RKO (cell line): ENCODE measurements around the gene RNH1.
"Not testable (repeated sequence)": the region's sequence is repeated elsewhere in the genome, so short reads cannot be mapped to it uniquely, and the experiment has no call there.

Source experiments
- DNase-seq: peaks from one replicate; pipeline ENCODE4 v3.0.0-alpha.2; 2016; ENCODE audit warnings: low spot score

RNH1 gene

GRCh38 chr11:520428-521176 lies 13.6 kb upstream of the RNH1 start:
- DNase-seq: no peak

- DNase-seq: peak; percentile 98
These were observed 11.6 kb upstream of the RNH1 start for GRCh38 chr11:518463-519202.

- DNase-seq: not testable (repeated sequence)
These were observed 10.1 kb upstream of the RNH1 start for GRCh38 chr11:516918-517685.

- DNase-seq: no peak
These were observed 9.4 kb upstream of the RNH1 start for GRCh38 chr11:516400-516799.

GRCh38 chr11:515131-515530 lies 8.1 kb upstream of the RNH1 start:
- no peak for DNase-seq

GRCh38 chr11:514606-515005 lies 7.6 kb upstream of the RNH1 start:
- DNase-seq: no peak

- DNase-seq: no peak
These were observed 5.9 kb upstream of the RNH1 start for GRCh38 chr11:512761-513595.

- DNase-seq: no peak
These were observed 1.9 kb upstream of the RNH1 start for GRCh38 chr11:508956-509355.

- DNase-seq: no peak
These were observed 879 bp upstream of the RNH1 start for GRCh38 chr11:507727-508515.

GRCh38 chr11:506238-506994 lies 626 bp downstream of the RNH1 start:
- DNase-seq: peak; percentile 97

- no peak for DNase-seq
These were observed 2.1 kb downstream of the RNH1 start for GRCh38 chr11:504994-505344.

GRCh38 chr11:504053-504993 lies 2.7 kb downstream of the RNH1 start:
- DNase-seq: no peak

- DNase-seq: no peak
These were observed 3.7 kb downstream of the RNH1 start for GRCh38 chr11:503179-503981.

GRCh38 chr11:502288-503178 lies 4.5 kb downstream of the RNH1 start:
- no peak for DNase-seq

GRCh38 chr11:501683-502287 lies 5.3 kb downstream of the RNH1 start:
- DNase-seq: no peak

- no peak for DNase-seq
These were observed 5.9 kb downstream of the RNH1 start for GRCh38 chr11:501001-501682.
